H1 (cell line): ENCODE results near the gene BARHL2. TPM values are rescaled to one million over a fixed set of nuclear protein-coding genes. Genes with fewer than 3 reads are reported as not detected.
A peak's percentile ranks its signal among the peaks of the same experiment; 100 is the strongest.

Source experiments
- CTCF ChIA-PET: fragments of 300-600 bp; sonication (Branson Sonifier 250); formaldehyde crosslinking; loops from one replicate; lab custom pipeline; 2021; ENCODE audit not compliant: partially characterized antibody; lab: Charles Lee
- POLR2A ChIA-PET: fragments of 300-600 bp; sonication (Branson Sonifier 250); formaldehyde crosslinking; loops from one replicate; lab custom pipeline; 2021; ENCODE audit warnings: inconsistent platforms; ENCODE audit not compliant: partially characterized antibody; lab: Charles Lee
- DNase-seq, 2 experiments: peaks; one replicate each; pipeline versions ENCODE4 v3.0.0 to v3.0.0-alpha.2; 2010 to 2022; ENCODE audit warnings: low spot score in 2 of 2, low read depth in 1 of 2, mixed read lengths in 1 of 2
- FAIRE-seq: peaks from 2 replicates; lab custom pipeline; 2011; peaks lifted over from hg19 to GRCh38; lab: Jason Lieb, UNC
- H2AFZ ChIP-seq: 2 replicates; pipeline ENCODE4 v1.8.1; 2012; ENCODE audit warnings: low read length, inconsistent platforms
- H2AK5ac ChIP-seq: 2 replicates; pipeline ENCODE4 v1.6.1; 2013; ENCODE audit warnings: low read depth, low read length
- H2BK120ac ChIP-seq: replicated peaks from 2 replicates; pipeline ENCODE3; 2013; ENCODE audit warnings: low read depth, low read length, inconsistent platforms
- H2BK12ac ChIP-seq: 2 replicates; pipeline ENCODE4 v1.6.1; 2013; ENCODE audit warnings: low read depth, low read length
- H2BK15ac ChIP-seq: 2 replicates; pipeline ENCODE4 v1.6.1; 2013; ENCODE audit warnings: low read length
- H2BK20ac ChIP-seq: 2 replicates; pipeline ENCODE4 v1.6.1; 2013; ENCODE audit warnings: low read length
- H2BK5ac ChIP-seq: 2 replicates; pipeline ENCODE4 v1.6.1; 2013; ENCODE audit warnings: low read depth, low read length
- H3K14ac ChIP-seq: 2 replicates; pipeline ENCODE4 v1.6.1; 2013; ENCODE audit warnings: inconsistent platforms; ENCODE audit not compliant: insufficient read length
- H3K18ac ChIP-seq: 2 replicates; pipeline ENCODE4 v1.6.1; 2013; ENCODE audit warnings: low read length; ENCODE audit errors: extremely low read depth
- H3K23ac ChIP-seq: 2 replicates; pipeline ENCODE4 v1.6.1; 2013; ENCODE audit warnings: inconsistent platforms; ENCODE audit not compliant: insufficient read length
- H3K23me2 ChIP-seq: 2 replicates; pipeline ENCODE4 v1.6.1; 2013; ENCODE audit warnings: low read depth, low read length
- H3K27ac ChIP-seq: 2 replicates; pipeline ENCODE4 v1.6.1; 2011; ENCODE audit warnings: low read depth, low read length, inconsistent platforms
- H3K27me3 ChIP-seq, 4 experiments: replicated peaks in 1 of 4; 1 replicate in 1 of 4; 2 replicates in 3 of 4; pipeline versions ENCODE4 v1.6.1 to v1.8.1; 2011 to 2013; ENCODE audit warnings: low read length in 3 of 4, mild to moderate bottlenecking in 3 of 4, inconsistent platforms in 2 of 4, mixed read lengths in 2 of 4, moderate library complexity in 1 of 4; ENCODE audit not compliant: control insufficient read depth in 3 of 4, insufficient read depth in 3 of 4; ENCODE audit errors: extremely low read depth in 1 of 4
- H3K36me3 ChIP-seq, 4 experiments: 2 replicates each; pipeline versions ENCODE4 v1.6.1 to v1.8.1; 2011 to 2013; ENCODE audit warnings: mild to moderate bottlenecking in 4 of 4, low read length in 3 of 4, moderate library complexity in 2 of 4, control low read depth in 1 of 4, inconsistent platforms in 1 of 4; ENCODE audit not compliant: insufficient read depth in 4 of 4, control insufficient read depth in 2 of 4
- H3K4ac ChIP-seq: replicated peaks from 2 replicates; pipeline ENCODE3; 2013; ENCODE audit warnings: low read length, low read depth, mixed read lengths, inconsistent platforms; ENCODE audit not compliant: insufficient read length
- H3K4me1 ChIP-seq, 4 experiments: replicated peaks in 1 of 4; 1 replicate in 1 of 4; 2 replicates in 3 of 4; pipeline versions ENCODE4 v1.6.1 to v1.8.1; 2011 to 2013; ENCODE audit warnings: low read length in 3 of 4, inconsistent platforms in 2 of 4, mixed read lengths in 1 of 4; ENCODE audit not compliant: insufficient read depth in 4 of 4, control insufficient read depth in 3 of 4
- H3K4me2 ChIP-seq, 2 experiments: 2 replicates each; pipeline versions ENCODE4 v1.6.1 to v1.8.1; 2011 to 2013; ENCODE audit warnings: low read depth in 2 of 2, low read length in 2 of 2, control low read depth in 1 of 2, inconsistent platforms in 1 of 2, mild to moderate bottlenecking in 1 of 2; ENCODE audit not compliant: insufficient read depth in 1 of 2
- H3K4me3 ChIP-seq, 4 experiments: fragments of 200-600, 300-600 bp in 1 of 4; sonication (generic), shearing (Covaris generic), sonication (Bioruptor Twin) in 1 of 4; 2 replicates each; pipeline versions ENCODE4 v1.5.1 to v1.8.1; 2011 to 2016; ENCODE audit warnings: low read length in 4 of 4, low read depth in 3 of 4, control low read depth in 2 of 4, inconsistent platforms in 2 of 4, mild to moderate bottlenecking in 2 of 4, mixed read lengths in 1 of 4, moderate library complexity in 1 of 4; ENCODE audit not compliant: insufficient read depth in 2 of 4; ENCODE audit errors: extremely low read depth in 1 of 4
- H3K56ac ChIP-seq: replicated peaks from 2 replicates; pipeline ENCODE3; 2013; ENCODE audit warnings: low read depth, mild to moderate bottlenecking, mixed read lengths, low read length, inconsistent platforms; ENCODE audit not compliant: insufficient read length
- H3K79me1 ChIP-seq: 2 replicates; pipeline ENCODE4 v1.6.1; 2013; ENCODE audit warnings: low read depth, low read length, control low read depth
- H3K79me2 ChIP-seq, 2 experiments: 2 replicates each; pipeline versions ENCODE4 v1.6.1 to v1.8.1; 2012 to 2013; ENCODE audit warnings: low read length in 2 of 2, mild to moderate bottlenecking in 2 of 2, inconsistent platforms in 1 of 2; ENCODE audit not compliant: insufficient read depth in 2 of 2, control insufficient read depth in 1 of 2
- H3K9ac ChIP-seq, 4 experiments: replicated peaks in 1 of 4; 1 replicate in 1 of 4; 2 replicates in 3 of 4; pipeline versions ENCODE4 v1.6.1 to v1.8.1; 2011 to 2013; ENCODE audit warnings: low read depth in 3 of 4, low read length in 3 of 4, control low read depth in 2 of 4, mild to moderate bottlenecking in 2 of 4, moderate library complexity in 2 of 4, inconsistent platforms in 1 of 4; ENCODE audit errors: extremely low read depth in 1 of 4
- H3K9me3 ChIP-seq, 2 experiments: 2 replicates each; pipeline versions ENCODE4 v1.6.1 to v1.8.1; 2012 to 2013; ENCODE audit warnings: mild to moderate bottlenecking in 2 of 2, moderate library complexity in 2 of 2, control low read depth in 1 of 2, inconsistent platforms in 1 of 2, low read depth in 1 of 2, low read length in 1 of 2, mixed read lengths in 1 of 2; ENCODE audit not compliant: insufficient read depth in 2 of 2
- H4K20me1 ChIP-seq, 2 experiments: replicated peaks in 1 of 2; 2 replicates each; pipeline versions ENCODE3 to v1.8.1; 2011 to 2013; ENCODE audit warnings: inconsistent platforms in 2 of 2, low read length in 2 of 2, mild to moderate bottlenecking in 1 of 2; ENCODE audit not compliant: insufficient read depth in 2 of 2, control insufficient read depth in 1 of 2
- H4K5ac ChIP-seq: 2 replicates; pipeline ENCODE4 v1.6.1; 2013; ENCODE audit warnings: low read length, low read depth, mixed read lengths, inconsistent platforms; ENCODE audit not compliant: insufficient read length
- H4K8ac ChIP-seq: 2 replicates; pipeline ENCODE4 v1.8.0; 2013; ENCODE audit warnings: mild to moderate bottlenecking, moderate library complexity, low read length, inconsistent platforms; ENCODE audit not compliant: insufficient read depth; ENCODE audit errors: extremely low read depth
- H4K91ac ChIP-seq: replicated peaks from 2 replicates; pipeline ENCODE3; 2013; ENCODE audit warnings: low read length, mixed read lengths, inconsistent platforms; ENCODE audit not compliant: insufficient read length
- BRCA1 ChIP-seq: IDR thresholded peaks from 2 replicates; pipeline ENCODE4 v1.6.1; 2012; ENCODE audit warnings: low read depth, low read length, improper control_type of control experiment
- CHD1 ChIP-seq: IDR thresholded peaks from 2 replicates; pipeline ENCODE4 v1.6.1; 2012; ENCODE audit warnings: low read depth, low read length, improper control_type of control experiment
- CTCF ChIP-seq, 3 experiments: IDR thresholded peaks; 1 replicate in 2 of 3; 2 replicates in 1 of 3; pipeline versions ENCODE4 v1.5.1 to v1.6.1; 2011; ENCODE audit warnings: low read length in 3 of 3, mild to moderate bottlenecking in 3 of 3, inconsistent platforms in 2 of 3, low read depth in 1 of 3, moderate library complexity in 1 of 3; ENCODE audit not compliant: insufficient read depth in 1 of 3; ENCODE audit errors: control extremely low read depth in 1 of 3
- E2F6 ChIP-seq: IDR thresholded peaks from 2 replicates; pipeline ENCODE4 v1.6.1; 2012; ENCODE audit warnings: inconsistent platforms
- FOSL1 ChIP-seq: IDR thresholded peaks from 2 replicates; pipeline ENCODE4 v1.6.1; 2011; ENCODE audit warnings: mild to moderate bottlenecking, low read depth, low read length, moderate library complexity; ENCODE audit not compliant: insufficient read depth
- JUND ChIP-seq: IDR thresholded peaks from 2 replicates; pipeline ENCODE4 v1.6.1; 2011; ENCODE audit warnings: mild to moderate bottlenecking, improper control_type of control experiment, low read length
- POU5F1 ChIP-seq: IDR thresholded peaks from 2 replicates; pipeline ENCODE4 v1.6.1; 2011; ENCODE audit warnings: low read depth, mild to moderate bottlenecking, low read length, moderate library complexity
- RAD21 ChIP-seq, 2 experiments: IDR thresholded peaks in 1 of 2; conservative IDR thresholded peaks in 1 of 2; 2 replicates each; pipeline ENCODE4 v1.6.1; 2011; ENCODE audit warnings: low read depth in 2 of 2, low read length in 2 of 2, improper control_type of control experiment in 1 of 2, inconsistent platforms in 1 of 2, mild to moderate bottlenecking in 1 of 2, moderate library complexity in 1 of 2
- TAF7 ChIP-seq: optimal IDR thresholded peaks from 2 replicates; pipeline ENCODE3; 2011; ENCODE audit warnings: low read depth, mild to moderate bottlenecking, inconsistent platforms, low read length, moderate library complexity, borderline replicate concordance
- WGBS, 2 experiments: shearing (Covaris generic) in 1 of 2; methylation state at CpG; one replicate each; pipeline versions ENCODE4 v1.1.6 to v1.1.7; 2013 to 2015; ENCODE audit warnings: low lambda C conversion rate in 2 of 2, mixed read lengths in 2 of 2, inconsistent platforms in 1 of 2, low coverage in 1 of 2, missing lambda C conversion rate in 1 of 2; ENCODE audit not compliant: insufficient replicate concordance in 2 of 2, insufficient coverage in 1 of 2, insufficient read length in 1 of 2; ENCODE audit errors: extremely low coverage in 1 of 2, missing lambda C conversion rate in 1 of 2; 5-methylcytosine and 5-hydroxymethylcytosine counted together
- polyA plus RNA-seq, 7 experiments: library from polyadenylated mRNA; depleted of rRNA in 3 of 7; stranded (reverse) in 5 of 7; unstranded in 2 of 7; fragments of >200 nt in 5 of 7; fragments of 200-250 nt in 2 of 7; gene quantifications; 1 replicate in 5 of 7; 2 replicates in 1 of 7; 4 replicates in 1 of 7; pipeline versions ENCODE4 v1.2.1 to v1.2.3, GENCODE V29; 2011 to 2013; ENCODE audit warnings: missing spikeins in 2 of 7, mixed read lengths in 2 of 7
- total RNA-seq: library from RNA; stranded (reverse); fragmentation: NEBNext Ultra II Directional; extraction: Animal tissue kit (Norgen Biotek cat#: 25700); gene quantifications from 2 replicates; pipeline ENCODE4 v1.2.1, GENCODE V29; 2021

The BARHL2 gene
- total and polyA plus RNA-seq, 2 of the 8 experiments (the other 6 are each of a cell fraction or from before 2014, with no cell fraction given) = 0.15 TPM; not detected in 1

- H3K9ac ChIP-seq = no peak overlapping the region
- H2BK5ac ChIP-seq = no peak overlapping the region
- no peak overlapping the region for H3K4me2 ChIP-seq
- H2BK20ac ChIP-seq = no peak overlapping the region
- H2BK120ac ChIP-seq = no peak overlapping the region
- no peaks in the 10 kb centered on the region for H3K9me3 ChIP-seq
- H3K4ac ChIP-seq = no peak overlapping the region
- no peak overlapping the region for H2BK12ac ChIP-seq
- H3K4me3 ChIP-seq = no peak overlapping the region
- H3K23ac ChIP-seq = no peak overlapping the region
- H3K23me2 ChIP-seq = no peaks in the 10 kb centered on the region
- no peaks in the 10 kb centered on the region for H3K79me2 ChIP-seq
- FAIRE-seq (no peak), DNase-seq (no peak)
- no peak overlapping the region for H4K91ac ChIP-seq
- H3K14ac ChIP-seq = no peak overlapping the region
- POLR2A ChIA-PET = interaction anchor here (1.0 to 1.1 kb wide), 2 partner anchors 9 to 31 kb away, joined by 3 read pairs; no protein-coding TSS in a partner anchor
- H3K4me1 ChIP-seq = peaks cover 0 to 8% (median 3%) of the 10 kb centered on the region in 4 experiments; a peak in 5 of 7 replicates
- H3K36me3 ChIP-seq = no peaks in the 10 kb centered on the region
- no peaks in the 10 kb centered on the region for H3K79me1 ChIP-seq
- H3K56ac ChIP-seq = no peak overlapping the region
- peaks cover 0 to 2% (median 0%) of the 10 kb centered on the region in 4 experiments; a peak in 1 of 7 replicates for H3K27me3 ChIP-seq
- 86% methylated on average over 7 of the region's 7 CpGs; no CpG with 5 or more reads in 1 of the 2 experiments for WGBS, 2 experiments
- H3K27ac ChIP-seq = no peak overlapping the region
- H4K8ac ChIP-seq = no peak overlapping the region
- TF ChIP-seq RAD21 (IDR thresholded peaks at IDR 0.05 in 1 of 2, conservative IDR thresholded peaks at IDR 0.05 in 1 of 2; ENCODE audit: low read depth in 2 of 2, low read length in 2 of 2) (peak; percentile 14 to 27; a peak in 2 of 4 replicates), CTCF (IDR thresholded peaks at IDR 0.05; ENCODE audit: control extremely low read depth in 1 of 3, insufficient read depth in 1 of 3, low read depth in 1 of 3, low read length in 3 of 3) (peak in 1 of 3 experiments; percentile 8; a peak in 1 of 4 replicates), JUND (no peak), POU5F1 (no peak), E2F6 (no peak), FOSL1 (no peak), TAF7 (no peak), BRCA1 (no peak), CHD1 (no peak)
- H2AK5ac ChIP-seq = no peak overlapping the region
- CTCF ChIA-PET = interaction anchor here (1.1 to 2.7 kb wide), 5 partner anchors 15 to 405 kb away, joined by 3 to 7 read pairs (median 4); no protein-coding TSS in a partner anchor
- H2BK15ac ChIP-seq = no peak overlapping the region
- no peaks in the 10 kb centered on the region for H4K20me1 ChIP-seq
- no peak overlapping the region for H4K5ac ChIP-seq
- H3K18ac ChIP-seq = no peak overlapping the region
- H2AFZ ChIP-seq = no peak overlapping the region
Measured at GRCh38 chr1:90761156-90761555, 44.1 kb upstream of the BARHL2 start.
